Uterus (tissue), 4 donors: Measurements from ENCODE around the gene CILP. TPM values are rescaled to one million over a fixed set of nuclear protein-coding genes. Genes with fewer than 3 reads are reported as not detected.

Experiments
- DNase-seq, 2 donors: peaks; one replicate each; pipeline ENCODE4 v3.0.0-alpha.2; 2019 to 2020
- H3K27ac ChIP-seq, 2 donors: fragments of 200-600 bp; sonication (generic); 1 replicate in 1 of 2; 2 replicates in 1 of 2; pipeline ENCODE4 v1.5.1; 2016 to 2018
- H3K27me3 ChIP-seq, 2 donors: fragments of 200-600 bp; sonication (generic); one replicate each; pipeline ENCODE4 v1.5.1; 2018 to 2019; ENCODE audit warnings: control low read depth in 1 of 2
- H3K36me3 ChIP-seq, 2 donors: fragments of 200-600 bp; sonication (generic); one replicate each; pipeline ENCODE4 v1.5.1; 2019; ENCODE audit warnings: control low read depth in 1 of 2
- H3K4me1 ChIP-seq, 2 donors: fragments of 200-600 bp; sonication (generic); one replicate each; pipeline ENCODE4 v1.5.1; 2018 to 2019; ENCODE audit warnings: control low read depth in 1 of 2
- H3K4me3 ChIP-seq, 2 donors: fragments of 200-600 bp; sonication (generic); 1 replicate in 1 of 2; 2 replicates in 1 of 2; pipeline ENCODE4 v1.5.1; 2018 to 2019; ENCODE audit warnings: mild to moderate bottlenecking in 1 of 2
- H3K9me3 ChIP-seq, 2 donors: fragments of 200-600 bp; sonication (generic); one replicate each; pipeline ENCODE4 v1.5.1; 2019; ENCODE audit warnings: control low read depth in 1 of 2
- CTCF ChIP-seq, 4 experiments: fragments of 200-600 bp in 2 of 4; fragments of 450-650 bp in 2 of 4; sonication (generic) in 2 of 4; IDR thresholded peaks; one replicate each; pipeline ENCODE4 v1.5.1; 2016 to 2019; ENCODE audit warnings: antibody characterized with exemption in 4 of 4, mild to moderate bottlenecking in 2 of 4, moderate library complexity in 1 of 4
- POLR2A ChIP-seq, 2 donors: fragments of 450-650 bp; IDR thresholded peaks; one replicate each; pipeline ENCODE4 v1.6.1; 2016; ENCODE audit warnings: antibody characterized with exemption in 2 of 2, mild to moderate bottlenecking in 1 of 2, moderate library complexity in 1 of 2
- intact Hi-C: fragments of 100-400 bp; cut with DNase I; formaldehyde crosslinking; loops from one replicate; pipeline ENCODE4 v1.15.1; 2023; ENCODE audit warnings: low total_unique reads
- small RNA-seq: library from RNA; depleted of rRNA; stranded (forward); fragments of <200 nt; gene quantifications from one replicate; pipeline ENCODE3, GENCODE V24; 2016
- total RNA-seq, 4 donors: library from RNA; depleted of rRNA in 3 of 4; stranded (reverse); fragments of >200 nt in 3 of 4; gene quantifications; one replicate each; pipeline versions ENCODE4 v1.1.0 to v1.2.4, GENCODE V29; 2014 to 2023
- donor health status: DM: yes; HTN: yes; CAD: no.

The CILP gene
- total RNA-seq, 4 donors from 2014 or later, result 10.5 to 22.5 (median 14.4) TPM

GRCh38 chr15:65154720-65155119, 56.6 kb downstream of the CILP start:
- intact Hi-C loops, result no loop called here
- H3K27me3 ChIP-seq, result no peaks in the 10 kb centered on the region
- H3K9me3 ChIP-seq, result no peaks in the 10 kb centered on the region
- no peaks in the 10 kb centered on the region for H3K4me1 ChIP-seq
- no peak overlapping the region for H3K27ac ChIP-seq
- H3K36me3 ChIP-seq, result no peaks in the 10 kb centered on the region
- no peak overlapping the region for H3K4me3 ChIP-seq
- TF ChIP-seq POLR2A (IDR thresholded peaks at IDR 0.05), result no peak
- no peak for TF ChIP-seq CTCF (IDR thresholded peaks at IDR 0.05)
- no peak for DNase-seq

GRCh38 chr15:65147902-65148301, 63.4 kb downstream of the CILP start:
- Histone ChIP-seq H3K9me3 (no peaks in the 10 kb centered on the region), H3K27me3 (no peaks in the 10 kb centered on the region), H3K4me3 (no peak overlapping the region), H3K27ac (no peak overlapping the region), H3K4me1 (no peaks in the 10 kb centered on the region), H3K36me3 (no peaks in the 10 kb centered on the region)
- intact Hi-C loops, result no loop called here
- no peak for TF ChIP-seq POLR2A (IDR thresholded peaks at IDR 0.05)
- TF ChIP-seq CTCF (IDR thresholded peaks at IDR 0.05), result no peak
- DNase-seq, result no peak

GRCh38 chr15:65146438-65146837, 64.8 kb downstream of the CILP start:
- intact Hi-C loops, result no loop called here
- no peak overlapping the region for H3K27ac ChIP-seq
- no peak for TF ChIP-seq CTCF (IDR thresholded peaks at IDR 0.05)
- no peaks in the 10 kb centered on the region for H3K36me3 ChIP-seq
- no peaks in the 10 kb centered on the region for H3K27me3 ChIP-seq
- H3K4me3 ChIP-seq, result no peak overlapping the region
- H3K9me3 ChIP-seq, result no peaks in the 10 kb centered on the region
- H3K4me1 ChIP-seq, result no peaks in the 10 kb centered on the region
- DNase-seq, result no peak

Small RNAs within 50 kb of the gene (small RNA-seq; reads per million reads assigned to genes)
- gene AC068213.1 (not detected), gene RNU6-686P (not detected)

Other genes starting within 250 kb of the CILP start
- gene SPG21, start 221.6 kb downstream of the CILP start, total RNA-seq, result 100 to 1,000 TPM in 1 of 4 donors, 10 to 100 TPM in 3; 22.8 to 130 (median 80.7) TPM
- 10 to 100 TPM; 11.5 to 30.1 (median 21.0) TPM for gene MTFMT, start 181.8 kb downstream of the CILP start, total RNA-seq
- gene SLC51B, start 166.1 kb downstream of the CILP start, total RNA-seq, result not detected
- 100 to 1,000 TPM in 1 of 4 donors, 10 to 100 TPM in 3; 65.3 to 116 (median 76.6) TPM for gene RASL12, start 143.5 kb downstream of the CILP start, total RNA-seq
- gene KBTBD13, start 134.7 kb downstream of the CILP start, total RNA-seq, result 1 to 10 TPM in 1 of 4 donors, under 1 TPM in 1, not detected in 2; 0.21 to 1.3 TPM
- 10 to 100 TPM in 1 of 4 donors, 1 to 10 TPM in 2, under 1 TPM in 1; 0.77 to 16.0 (median 3.8) TPM for gene UBAP1L, start 96.3 kb downstream of the CILP start, total RNA-seq
- 10 to 100 TPM; 14.7 to 34.5 (median 26.6) TPM for gene PDCD7, start 77.7 kb downstream of the CILP start, total RNA-seq
- gene CLPX, start 26.1 kb downstream of the CILP start, total RNA-seq, result 10 to 100 TPM; 21.0 to 85.2 (median 51.8) TPM
- 10 to 100 TPM in 1 of 4 donors, 1 to 10 TPM in 3; 2.3 to 14.7 (median 6.5) TPM for gene PARP16, start 75.4 kb upstream of the CILP start, total RNA-seq
- not detected for gene RNU5A-1, start 84.6 kb upstream of the CILP start, total RNA-seq
- gene RNU5B-1, start 93.2 kb upstream of the CILP start, total RNA-seq, result 10 to 100 TPM in 1 of 4 donors, not detected in 3; 34.0 TPM
- gene IGDCC3, start 166.5 kb upstream of the CILP start, total RNA-seq, result 1 to 10 TPM in 1 of 4 donors, under 1 TPM in 1, not detected in 2; 0.82 to 5.5 TPM
- 10 to 100 TPM in 1 of 4 donors, 1 to 10 TPM in 2, under 1 TPM in 1; 0.26 to 31.3 (median 4.4) TPM for gene IGDCC4, start 211.5 kb upstream of the CILP start, total RNA-seq